ENCODE data around the gene ADGRD2.

The ADGRD2 gene

DNA sequence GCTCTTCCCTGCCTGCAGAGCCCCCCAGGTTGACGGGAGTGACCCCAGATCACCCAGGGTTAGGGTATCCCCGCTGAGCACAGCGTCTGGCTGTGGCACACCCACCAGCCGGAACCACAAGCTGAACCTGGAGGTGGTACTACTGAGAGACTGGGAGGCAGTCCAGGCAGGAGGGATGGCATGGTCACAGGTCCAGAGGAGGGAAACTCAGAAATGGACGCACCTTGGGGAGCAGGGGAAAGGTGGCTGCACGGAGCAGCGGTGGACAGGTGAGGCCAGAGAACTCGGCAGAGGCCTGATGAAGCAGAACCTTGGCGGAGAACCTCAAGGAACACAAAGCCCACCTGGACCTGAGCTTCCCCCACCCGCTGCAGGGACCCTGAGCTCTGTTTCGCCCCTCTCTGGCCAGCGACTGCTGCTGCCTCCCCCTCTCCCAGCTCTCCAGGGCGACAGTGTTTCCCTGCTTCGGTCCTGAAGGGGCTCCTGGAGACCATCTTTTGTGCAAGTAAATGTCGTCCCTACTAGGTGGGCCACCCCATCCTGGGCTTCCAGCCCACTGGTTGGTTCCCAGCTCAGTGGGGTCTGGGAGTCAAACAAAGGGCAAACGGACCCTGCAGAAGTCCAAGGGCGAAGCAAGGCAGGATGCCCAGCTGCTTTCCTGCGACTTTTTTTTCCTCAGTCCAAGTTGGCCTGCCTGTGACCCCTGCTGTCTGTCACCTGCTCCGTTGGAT, 845 bp downstream of the ADGRD2 start:
- no peak for DNase-seq (ENCODE audit: low read depth)
- H3K4me3 ChIP-seq (replicated peaks; ENCODE audit: low read depth, low read length), result no peak overlapping the region
- TF ChIP-seq, protein P1, sequence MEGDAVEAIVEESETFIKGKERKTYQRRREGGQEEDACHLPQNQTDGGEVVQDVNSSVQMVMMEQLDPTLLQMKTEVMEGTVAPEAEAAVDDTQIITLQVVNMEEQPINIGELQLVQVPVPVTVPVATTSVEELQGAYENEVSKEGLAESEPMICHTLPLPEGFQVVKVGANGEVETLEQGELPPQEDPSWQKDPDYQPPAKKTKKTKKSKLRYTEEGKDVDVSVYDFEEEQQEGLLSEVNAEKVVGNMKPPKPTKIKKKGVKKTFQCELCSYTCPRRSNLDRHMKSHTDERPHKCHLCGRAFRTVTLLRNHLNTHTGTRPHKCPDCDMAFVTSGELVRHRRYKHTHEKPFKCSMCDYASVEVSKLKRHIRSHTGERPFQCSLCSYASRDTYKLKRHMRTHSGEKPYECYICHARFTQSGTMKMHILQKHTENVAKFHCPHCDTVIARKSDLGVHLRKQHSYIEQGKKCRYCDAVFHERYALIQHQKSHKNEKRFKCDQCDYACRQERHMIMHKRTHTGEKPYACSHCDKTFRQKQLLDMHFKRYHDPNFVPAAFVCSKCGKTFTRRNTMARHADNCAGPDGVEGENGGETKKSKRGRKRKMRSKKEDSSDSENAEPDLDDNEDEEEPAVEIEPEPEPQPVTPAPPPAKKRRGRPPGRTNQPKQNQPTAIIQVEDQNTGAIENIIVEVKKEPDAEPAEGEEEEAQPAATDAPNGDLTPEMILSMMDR (IDR thresholded peaks at IDR 0.05; ENCODE audit: low read length, missing control alignments), result no peak

DNA sequence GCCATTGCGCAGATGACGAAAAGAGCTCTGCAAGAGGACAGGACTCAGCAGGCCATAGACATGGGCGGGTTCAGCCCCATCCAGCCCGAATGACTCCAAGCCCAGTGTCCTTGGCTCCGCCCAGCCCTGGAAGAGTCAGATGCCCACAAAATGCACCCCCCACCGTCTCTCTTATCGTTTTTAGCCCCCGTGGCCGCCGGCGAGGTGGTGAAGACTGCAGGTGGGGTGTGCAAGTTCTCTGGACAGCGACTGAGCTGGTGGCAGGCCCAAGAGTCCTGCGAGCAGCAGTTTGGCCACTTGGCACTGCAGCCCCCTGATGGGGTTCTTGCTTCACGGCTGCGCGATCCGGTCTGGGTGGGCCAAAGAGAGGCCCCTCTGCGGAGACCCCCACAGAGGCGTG, 2.1 kb downstream of the ADGRD2 start:
- no peak overlapping the region for H3K4me3 ChIP-seq (replicated peaks; ENCODE audit: low read depth, low read length)
- TF ChIP-seq, protein P1 (IDR thresholded peaks at IDR 0.05; ENCODE audit: low read length, missing control alignments), result no peak
- no peak for DNase-seq (ENCODE audit: low read depth)

DNA sequence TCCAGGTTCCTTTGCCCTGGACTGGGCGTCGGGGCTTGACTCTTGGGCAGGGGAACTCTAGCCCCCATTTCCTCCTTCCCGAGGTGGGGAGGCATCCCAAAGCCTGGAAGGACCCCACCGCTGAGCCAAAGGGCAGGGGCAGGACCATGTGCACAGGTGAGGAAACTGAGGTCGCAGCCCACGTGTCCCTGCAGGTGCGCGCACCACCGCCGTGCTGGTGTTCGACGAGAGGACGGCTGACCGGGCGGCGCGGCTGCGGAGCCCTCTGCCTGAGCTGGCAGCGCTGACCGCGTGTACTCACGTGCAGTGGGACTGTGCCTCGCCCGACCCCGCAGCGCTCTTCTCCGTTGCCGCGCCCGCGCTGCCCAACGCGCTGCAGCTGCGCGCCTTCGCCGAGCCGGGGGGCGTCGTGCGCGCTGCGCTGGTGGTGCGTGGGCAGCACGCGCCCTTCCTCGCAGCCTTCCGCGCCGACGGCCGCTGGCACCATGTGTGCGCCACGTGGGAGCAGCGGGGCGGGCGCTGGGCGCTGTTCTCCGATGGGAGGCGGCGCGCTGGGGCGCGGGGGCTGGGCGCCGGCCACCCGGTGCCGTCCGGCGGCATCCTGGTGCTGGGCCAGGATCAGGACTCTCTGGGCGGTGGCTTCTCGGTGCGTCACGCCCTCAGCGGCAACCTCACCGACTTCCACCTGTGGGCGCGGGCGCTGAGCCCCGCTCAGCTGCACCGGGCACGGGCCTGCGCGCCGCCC, 2.8 kb downstream of the ADGRD2 start:
- no peak for DNase-seq (ENCODE audit: low read depth)
- TF ChIP-seq, protein P1 (IDR thresholded peaks at IDR 0.05; ENCODE audit: low read length, missing control alignments), result no peak
- no peak overlapping the region for H3K4me3 ChIP-seq (replicated peaks; ENCODE audit: low read depth, low read length)

DNA sequence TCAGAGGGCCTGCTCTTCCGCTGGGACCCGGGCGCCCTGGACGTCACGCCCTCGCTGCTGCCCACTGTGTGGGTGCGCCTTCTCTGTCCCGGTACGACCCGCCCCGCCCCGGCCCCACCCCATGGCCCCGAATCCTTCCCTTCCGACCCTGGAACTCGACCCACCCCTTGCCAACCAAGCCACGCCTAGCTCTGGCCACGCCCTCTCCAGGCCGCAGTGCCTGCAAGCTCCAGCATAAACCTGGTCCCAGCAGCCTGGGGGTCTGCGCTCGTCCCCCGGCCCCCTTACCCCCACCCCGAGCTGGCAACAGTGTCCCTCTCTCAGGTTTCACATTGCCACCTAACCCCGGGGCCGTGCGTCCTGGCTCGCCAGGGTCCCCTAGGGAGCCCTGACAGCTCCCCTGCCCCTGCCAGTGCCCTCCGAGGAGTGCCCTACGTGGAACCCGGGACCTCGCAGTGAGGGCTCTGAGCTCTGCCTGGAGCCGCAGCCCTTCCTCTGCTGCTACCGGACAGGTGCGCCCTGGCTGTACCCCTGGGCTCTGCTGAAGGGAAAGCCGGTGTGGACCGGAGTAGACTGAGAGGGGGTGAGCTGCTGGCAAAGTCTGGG, 3.4 kb downstream of the ADGRD2 start:
- no peak for DNase-seq (ENCODE audit: low read depth)
- H3K4me3 ChIP-seq (replicated peaks; ENCODE audit: low read depth, low read length), result no peak overlapping the region
- TF ChIP-seq, protein P1 (IDR thresholded peaks at IDR 0.05; ENCODE audit: low read length, missing control alignments), result no peak

DNA sequence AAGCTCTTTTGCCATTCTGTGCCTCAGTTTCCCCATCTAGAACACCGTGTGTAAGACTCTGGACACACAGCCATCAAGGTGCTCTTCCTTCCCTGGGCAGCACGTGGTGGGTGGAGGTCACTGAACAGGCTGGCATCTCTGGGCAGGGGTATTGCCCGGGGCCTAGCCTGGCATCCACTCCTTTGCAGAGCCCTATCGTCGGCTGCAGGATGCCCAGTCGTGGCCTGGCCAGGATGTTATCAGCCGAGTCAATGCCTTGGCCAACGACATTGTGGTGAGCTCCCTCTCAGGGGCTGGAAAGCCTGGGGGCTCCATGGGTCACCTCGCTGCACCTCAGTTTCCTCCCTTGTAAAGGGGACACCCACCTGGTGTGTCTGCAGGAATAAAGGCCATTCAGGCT, 4.0 kb downstream of the ADGRD2 start:
- H3K4me3 ChIP-seq (replicated peaks; ENCODE audit: low read depth, low read length), result no peak overlapping the region
- TF ChIP-seq, protein P1 (IDR thresholded peaks at IDR 0.05; ENCODE audit: low read length, missing control alignments), result no peak
- DNase-seq (ENCODE audit: low read depth), result no peak

DNA sequence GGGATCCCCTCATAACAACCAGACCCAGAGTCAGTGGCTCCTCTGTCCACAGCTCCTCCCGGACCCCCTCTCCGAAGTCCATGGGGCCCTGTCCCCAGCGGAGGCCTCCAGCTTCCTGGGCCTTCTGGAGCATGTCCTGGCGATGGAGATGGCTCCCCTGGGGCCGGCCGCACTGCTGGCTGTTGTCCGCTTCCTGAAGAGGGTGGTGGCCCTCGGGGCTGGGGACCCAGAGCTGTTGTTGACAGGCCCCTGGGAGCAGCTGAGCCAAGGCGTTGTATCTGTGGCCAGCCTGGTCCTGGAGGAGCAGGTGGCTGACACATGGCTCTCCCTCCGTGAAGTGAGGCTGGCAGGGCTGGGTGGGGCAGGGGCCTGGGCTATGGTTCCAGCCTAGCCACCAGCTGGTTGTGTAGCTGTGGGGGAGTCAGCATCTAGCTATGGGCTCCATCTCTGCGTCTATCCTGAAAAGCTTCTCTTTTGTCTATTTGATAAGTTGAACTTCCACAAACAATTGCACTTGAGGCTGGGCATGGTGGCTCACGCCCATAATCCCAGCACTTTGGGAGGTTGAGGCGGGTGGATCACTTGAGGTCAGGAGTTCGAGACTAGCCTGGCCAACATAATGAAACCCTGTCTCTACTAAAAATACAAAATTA, 4.7 kb downstream of the ADGRD2 start:
- no peak for DNase-seq (ENCODE audit: low read depth)
- TF ChIP-seq, protein P1 (IDR thresholded peaks at IDR 0.05; ENCODE audit: low read length, missing control alignments), result no peak
- no peak overlapping the region for H3K4me3 ChIP-seq (replicated peaks; ENCODE audit: low read depth, low read length)
